Activated CD8-positive, alpha-beta memory T cell treated with anti-CD3 and anti-CD28 coated beads, Interleukin-2, amount 50 U/mL, for 4 hours (primary cell): Measurements from ENCODE around the gene PLPPR5.

Experiments
- DNase-seq: peaks from one replicate; pipeline ENCODE4 v3.0.0-alpha.2; 2020

Gene PLPPR5

GRCh38 chr1:98967122-98967521 lies 37.5 kb downstream of the PLPPR5 start:
- DNase-seq: no peak

GRCh38 chr1:98965394-98965793 lies 39.3 kb downstream of the PLPPR5 start:
- no peak for DNase-seq

- DNase-seq: no peak
Measured at GRCh38 chr1:98964198-98964597, 40.5 kb downstream of the PLPPR5 start.

GRCh38 chr1:98963064-98963758 lies 41.5 kb downstream of the PLPPR5 start:
- no peak for DNase-seq

GRCh38 chr1:98962156-98962555 lies 42.5 kb downstream of the PLPPR5 start:
- no peak for DNase-seq

- no peak for DNase-seq
Measured at GRCh38 chr1:98949621-98950020, 55.0 kb downstream of the PLPPR5 start.

- no peak for DNase-seq
Measured at GRCh38 chr1:98949166-98949565, 55.5 kb downstream of the PLPPR5 start.

GRCh38 chr1:98947071-98947470 lies 57.6 kb downstream of the PLPPR5 start:
- no peak for DNase-seq

GRCh38 chr1:98940722-98941079 lies 64.0 kb downstream of the PLPPR5 start:
- no peak for DNase-seq

GRCh38 chr1:98940069-98940721 lies 64.5 kb downstream of the PLPPR5 start:
- DNase-seq: no peak

- no peak for DNase-seq
Measured at GRCh38 chr1:98939471-98939870, 65.2 kb downstream of the PLPPR5 start.

GRCh38 chr1:98937347-98937746 lies 67.3 kb downstream of the PLPPR5 start:
- DNase-seq: no peak

GRCh38 chr1:98932184-98932583 lies 72.5 kb downstream of the PLPPR5 start:
- no peak for DNase-seq

GRCh38 chr1:98931128-98931835 lies 73.4 kb downstream of the PLPPR5 start:
- DNase-seq: no peak

- DNase-seq: no peak
Measured at GRCh38 chr1:98929437-98929836, 75.2 kb downstream of the PLPPR5 start.

- DNase-seq: no peak
Measured at GRCh38 chr1:98926597-98926996, 78.1 kb downstream of the PLPPR5 start.

GRCh38 chr1:98924977-98925376 lies 79.7 kb downstream of the PLPPR5 start:
- no peak for DNase-seq

- no peak for DNase-seq
Measured at GRCh38 chr1:98923667-98924066, 81.0 kb downstream of the PLPPR5 start.

- no peak for DNase-seq
Measured at GRCh38 chr1:98921817-98922216, 82.8 kb downstream of the PLPPR5 start.

GRCh38 chr1:98920441-98921110 lies 84.1 kb downstream of the PLPPR5 start:
- DNase-seq: no peak

GRCh38 chr1:98919652-98920051 lies 85.0 kb downstream of the PLPPR5 start:
- DNase-seq: no peak

- DNase-seq: no peak
Measured at GRCh38 chr1:98919211-98919610, 85.5 kb downstream of the PLPPR5 start.

- DNase-seq: no peak
Measured at GRCh38 chr1:98914547-98914946, 90.1 kb downstream of the PLPPR5 start.

GRCh38 chr1:98910827-98911226 lies 93.8 kb downstream of the PLPPR5 start:
- DNase-seq: no peak
